Activated gamma-delta T cell (primary cell): Measurements from ENCODE around the gene C19orf25.

ENCODE experiments used
- DNase-seq: peaks from one replicate; lab custom pipeline; 2025; lab: John Stamatoyannopoulos, UW

The C19orf25 gene

DNA sequence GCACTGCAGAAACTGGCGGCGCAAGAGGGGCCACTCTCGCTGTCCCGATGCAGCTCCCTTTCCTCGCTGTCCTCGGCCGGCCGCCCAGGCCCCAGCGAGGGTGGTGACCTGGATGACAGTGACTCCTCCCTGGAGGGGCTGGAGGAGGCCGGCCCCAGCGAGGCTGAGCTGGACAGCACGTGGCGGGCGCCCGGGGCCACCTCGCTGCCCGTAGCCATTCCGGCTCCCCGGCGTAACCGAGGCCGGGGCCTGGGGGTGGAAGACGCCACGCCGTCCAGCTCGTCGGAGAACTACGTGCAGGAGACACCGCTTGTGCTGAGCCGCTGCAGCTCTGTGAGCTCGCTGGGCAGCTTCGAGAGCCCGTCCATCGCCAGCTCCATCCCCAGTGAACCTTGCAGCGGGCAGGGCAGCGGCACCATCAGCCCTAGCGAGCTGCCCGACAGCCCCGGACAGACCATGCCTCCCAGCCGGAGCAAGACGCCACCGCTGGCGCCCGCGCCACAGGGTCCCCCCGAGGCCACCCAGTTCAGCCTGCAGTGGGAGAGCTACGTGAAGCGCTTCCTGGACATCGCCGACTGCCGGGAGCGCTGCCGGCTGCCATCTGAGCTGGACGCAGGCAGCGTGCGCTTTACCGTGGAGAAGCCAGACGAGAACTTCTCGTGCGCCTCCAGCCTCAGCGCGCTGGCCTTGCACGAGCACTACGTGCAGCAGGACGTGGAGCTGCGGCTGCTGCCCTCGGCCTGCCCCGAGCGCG lies 12.4 kb downstream of the C19orf25 start:
- no peak for DNase-seq

DNA sequence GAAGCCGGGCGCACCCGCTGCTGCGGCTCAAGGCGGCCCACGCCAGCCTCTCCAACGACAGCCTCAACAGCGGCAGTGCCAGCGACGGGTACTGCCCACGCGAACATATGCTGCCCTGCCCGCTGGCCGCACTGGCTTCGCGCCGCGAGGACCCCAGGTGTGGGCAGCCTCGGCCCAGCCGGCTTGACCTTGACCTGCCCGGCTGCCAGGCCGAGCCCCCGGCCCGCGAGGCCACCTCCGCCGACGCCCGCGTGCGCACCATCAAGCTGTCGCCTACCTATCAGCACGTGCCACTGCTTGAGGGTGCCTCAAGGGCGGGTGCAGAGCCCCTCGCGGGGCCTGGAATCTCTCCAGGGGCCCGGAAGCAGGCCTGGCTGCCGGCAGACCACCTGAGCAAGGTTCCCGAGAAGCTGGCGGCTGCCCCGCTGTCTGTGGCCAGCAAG lies 13.0 kb downstream of the C19orf25 start:
- DNase-seq, result no peak

DNA sequence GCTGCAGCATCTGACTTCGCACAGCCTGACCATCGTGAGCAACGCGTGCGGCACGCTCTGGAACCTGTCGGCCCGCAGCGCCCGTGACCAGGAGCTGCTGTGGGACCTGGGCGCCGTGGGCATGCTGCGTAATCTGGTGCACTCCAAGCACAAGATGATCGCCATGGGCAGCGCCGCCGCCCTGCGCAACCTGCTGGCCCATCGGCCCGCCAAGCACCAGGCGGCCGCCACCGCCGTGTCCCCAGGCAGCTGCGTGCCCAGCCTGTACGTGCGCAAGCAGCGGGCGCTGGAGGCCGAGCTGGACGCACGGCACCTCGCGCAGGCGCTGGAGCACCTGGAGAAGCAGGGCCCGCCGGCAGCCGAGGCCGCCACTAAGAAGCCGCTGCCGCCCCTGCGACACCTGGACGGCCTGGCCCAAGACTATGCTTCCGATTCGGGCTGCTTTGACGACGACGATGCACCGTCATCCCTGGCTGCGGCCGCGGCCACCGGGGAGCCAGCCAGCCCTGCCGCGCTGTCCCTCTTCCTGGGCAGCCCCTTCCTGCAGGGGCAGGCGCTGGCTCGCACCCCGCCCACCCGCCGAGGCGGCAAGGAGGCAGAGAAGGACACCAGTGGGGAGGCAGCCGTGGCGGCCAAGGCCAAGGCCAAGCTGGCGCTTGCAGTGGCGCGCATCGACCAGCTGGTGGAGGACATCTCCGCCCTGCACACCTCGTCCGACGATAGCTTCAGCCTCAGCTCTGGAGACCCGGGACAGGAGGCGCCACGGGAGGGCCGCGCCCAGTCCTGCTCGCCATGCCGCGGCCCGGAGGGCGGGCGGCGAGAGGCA lies 13.6 kb downstream of the C19orf25 start:
- no peak for DNase-seq

DNA sequence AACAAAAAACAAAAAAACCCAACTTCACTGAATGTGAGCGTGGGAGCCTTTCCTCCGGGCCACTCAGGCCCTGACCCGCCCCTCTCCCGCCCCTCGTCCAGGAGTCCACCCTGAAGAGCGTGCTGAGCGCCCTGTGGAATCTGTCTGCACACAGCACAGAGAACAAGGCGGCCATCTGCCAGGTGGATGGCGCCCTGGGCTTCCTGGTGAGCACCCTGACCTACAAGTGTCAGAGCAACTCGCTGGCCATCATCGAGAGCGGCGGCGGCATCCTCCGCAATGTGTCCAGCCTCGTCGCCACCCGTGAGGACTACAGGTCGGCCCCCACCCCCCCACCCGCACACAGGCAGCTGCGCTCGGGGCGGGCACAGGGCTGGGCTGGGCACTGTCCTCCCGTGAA lies 17.2 kb downstream of the C19orf25 start:
- DNase-seq, result no peak

DNA sequence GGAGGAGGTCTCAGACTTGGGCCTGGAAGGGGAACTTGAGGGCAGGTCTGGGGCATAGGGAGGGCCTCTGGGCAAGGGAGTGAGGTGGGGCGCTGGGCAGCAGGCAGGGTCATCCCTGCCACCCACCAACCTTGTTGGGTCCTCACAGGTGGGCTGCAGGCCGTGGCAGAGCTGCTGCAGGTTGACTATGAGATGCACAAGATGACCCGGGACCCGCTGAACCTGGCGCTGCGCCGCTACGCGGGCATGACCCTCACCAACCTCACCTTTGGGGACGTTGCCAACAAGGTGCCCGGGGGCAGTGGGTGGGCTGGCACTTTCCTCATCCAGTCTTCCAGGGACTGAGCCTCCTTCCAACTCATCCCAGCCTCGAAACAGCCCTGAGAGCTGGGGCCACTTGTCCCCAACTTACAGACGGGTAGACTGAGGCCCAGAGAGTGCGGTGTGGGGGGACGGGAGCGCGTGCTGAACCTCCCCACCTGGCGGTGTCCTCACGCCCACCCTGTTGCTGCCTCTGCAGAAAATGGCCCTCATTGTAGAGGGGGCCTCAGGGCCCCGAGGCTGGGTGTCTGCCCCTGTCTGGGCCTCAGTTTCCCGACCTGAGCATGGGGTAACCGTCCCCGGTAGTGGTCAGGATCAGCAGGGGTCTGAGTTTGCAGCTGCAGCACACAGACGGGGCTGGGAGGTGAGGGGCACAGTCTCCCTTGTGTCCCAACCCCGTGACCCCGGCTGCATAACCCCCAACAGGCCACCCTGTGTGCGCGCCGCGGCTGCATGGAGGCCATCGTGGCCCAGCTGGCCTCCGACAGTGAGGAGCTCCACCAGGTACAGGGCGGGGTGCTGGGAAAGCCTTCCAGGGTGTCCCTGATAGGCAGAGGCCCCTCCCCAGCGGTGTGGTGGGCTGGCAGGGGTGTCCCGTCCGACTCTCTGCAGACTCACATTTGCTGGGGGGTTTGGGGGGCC lies 18.7 kb downstream of the C19orf25 start:
- no peak for DNase-seq

DNA sequence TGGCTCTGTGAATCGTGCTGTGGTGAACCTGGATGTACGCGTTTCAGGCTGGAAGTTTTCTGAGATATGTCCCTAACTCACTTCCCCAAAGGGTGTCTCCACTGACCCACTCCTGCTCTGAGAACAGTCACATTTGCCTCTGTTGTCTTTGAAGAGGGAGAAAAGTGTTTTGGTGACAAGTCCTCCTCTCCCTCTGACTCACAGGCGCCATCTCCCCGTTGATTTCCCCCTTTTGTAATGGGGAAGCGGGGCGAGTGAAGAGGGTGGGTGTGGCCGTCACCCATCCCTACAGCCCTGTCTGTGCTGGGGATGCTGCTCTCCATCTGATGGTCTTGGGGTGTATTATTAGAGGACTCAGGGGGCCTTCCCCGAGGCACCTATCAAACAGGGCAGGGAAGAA lies 19.5 kb downstream of the C19orf25 start:
- DNase-seq, result no peak

DNA sequence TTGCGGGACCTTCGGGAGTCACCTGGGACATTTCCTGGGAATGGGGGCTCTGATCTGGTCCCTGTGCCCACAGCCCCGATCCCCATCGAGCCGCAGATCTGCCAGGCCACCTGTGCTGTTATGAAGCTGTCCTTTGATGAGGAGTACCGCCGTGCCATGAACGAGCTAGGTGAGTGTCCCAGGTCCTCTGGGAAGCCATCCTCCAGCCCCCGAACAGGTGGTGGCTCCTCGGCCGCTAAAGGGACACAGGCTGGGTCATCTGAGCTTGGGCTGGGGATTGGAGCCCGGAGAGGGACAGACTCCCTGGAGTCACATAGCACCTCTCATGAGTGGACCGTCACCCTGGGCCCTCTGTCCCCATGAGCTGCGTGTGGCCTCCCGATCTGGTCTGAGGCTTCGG lies 21.1 kb downstream of the C19orf25 start:
- DNase-seq, result no peak

DNA sequence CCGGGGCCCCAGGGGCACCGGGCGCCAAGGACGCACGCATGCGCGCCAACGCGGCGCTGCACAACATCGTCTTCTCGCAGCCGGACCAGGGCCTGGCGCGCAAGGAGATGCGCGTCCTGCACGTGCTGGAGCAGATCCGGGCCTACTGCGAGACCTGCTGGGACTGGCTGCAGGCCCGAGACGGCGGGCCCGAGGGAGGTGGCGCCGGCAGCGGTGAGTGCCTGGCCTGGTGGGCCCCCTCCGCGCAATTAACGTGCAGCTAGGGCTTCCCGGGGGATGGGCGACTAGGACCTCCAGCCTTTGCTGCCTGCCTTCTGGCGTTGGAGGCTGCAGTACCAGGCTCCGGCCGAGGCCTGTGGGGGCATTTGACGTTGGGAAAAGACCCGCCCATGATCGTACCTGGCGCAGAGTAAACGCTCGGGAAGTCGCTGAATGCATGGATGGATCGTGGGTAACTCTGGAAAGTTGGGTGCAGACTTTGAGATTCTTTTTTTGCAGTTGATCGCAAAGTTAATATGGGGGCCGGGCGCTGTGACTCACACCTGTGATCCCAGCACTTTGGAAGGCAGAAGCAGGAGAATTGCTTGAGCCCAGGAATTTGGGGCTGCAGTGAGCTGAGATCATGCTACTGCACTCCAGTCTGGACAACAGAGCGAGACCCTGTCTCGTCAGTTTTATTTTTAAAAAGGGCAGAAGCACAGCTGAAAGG lies 21.8 kb downstream of the C19orf25 start:
- no peak for DNase-seq

DNA sequence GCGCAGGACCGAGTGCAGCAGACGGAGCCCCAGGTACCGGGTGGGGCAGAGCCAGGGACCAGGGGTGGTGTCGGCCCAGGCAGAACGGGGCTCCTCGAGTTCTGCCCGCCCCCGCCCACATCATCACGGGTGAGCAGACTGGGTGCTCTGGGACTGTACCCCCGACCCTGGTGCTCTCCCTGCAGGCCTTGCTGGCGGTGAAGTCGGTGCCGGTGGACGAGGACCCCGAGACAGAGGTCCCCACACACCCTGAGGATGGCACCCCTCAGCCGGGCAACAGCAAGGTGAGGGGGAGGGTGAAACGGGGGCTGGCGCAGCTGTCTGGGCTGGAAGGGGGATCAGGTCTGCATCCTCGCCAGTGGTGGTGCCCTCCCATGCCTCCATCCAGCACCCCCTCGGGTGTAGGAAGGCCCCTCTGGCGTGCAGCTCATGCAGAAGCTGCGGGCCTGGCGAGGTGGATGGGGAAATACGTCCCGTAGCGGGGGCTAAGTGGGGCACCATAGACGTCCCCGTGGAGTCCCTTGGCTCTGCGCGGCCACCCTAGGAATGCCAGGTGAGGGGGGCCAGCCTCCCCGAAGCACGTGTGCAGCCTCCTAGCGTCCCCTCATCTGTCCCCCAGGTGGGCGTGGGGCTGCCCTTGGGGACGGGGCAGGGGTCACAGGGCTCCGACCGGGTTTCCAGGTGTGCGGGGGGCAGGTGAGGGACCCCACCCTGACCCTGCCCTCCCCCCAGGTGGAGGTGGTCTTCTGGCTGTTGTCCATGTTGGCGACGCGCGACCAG lies 22.7 kb downstream of the C19orf25 start:
- no peak for DNase-seq

DNA sequence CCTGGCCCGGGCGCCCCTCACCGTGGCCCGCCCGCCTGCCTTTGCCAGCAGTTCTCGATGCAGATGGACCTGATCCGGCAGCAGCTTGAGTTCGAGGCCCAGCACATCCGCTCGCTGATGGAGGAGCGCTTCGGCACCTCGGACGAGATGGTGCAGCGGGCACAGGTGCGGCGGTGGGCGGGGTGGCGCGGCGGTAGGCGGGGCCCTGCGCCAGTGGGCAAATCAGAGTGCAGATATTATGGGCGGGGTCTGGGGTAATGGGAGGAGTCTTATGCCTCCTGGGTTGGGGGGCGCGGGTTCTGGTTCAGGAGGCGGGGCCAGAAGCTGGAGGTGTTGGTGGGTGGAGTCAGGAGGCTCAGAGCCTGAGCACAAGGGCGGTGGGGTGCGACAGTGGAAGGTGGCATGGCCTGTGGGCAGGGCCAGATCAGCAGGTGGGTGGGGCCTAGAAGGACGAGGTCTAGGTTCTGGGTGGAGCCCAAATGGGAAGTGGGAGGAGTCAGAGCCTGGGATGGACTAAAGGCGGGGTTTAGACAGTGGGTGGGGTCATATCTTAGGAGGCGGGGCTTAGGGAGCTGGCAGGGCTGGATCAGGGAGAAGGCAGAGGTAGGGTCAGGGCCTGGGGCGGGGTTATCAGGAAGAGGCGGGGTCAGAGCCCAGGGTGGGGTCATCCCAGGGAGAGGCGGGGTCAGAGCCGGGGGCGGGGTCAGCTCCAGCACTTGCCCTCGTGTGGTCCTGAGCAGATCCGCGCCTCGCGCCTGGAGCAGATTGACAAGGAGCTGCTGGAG lies 23.5 kb downstream of the C19orf25 start:
- DNase-seq, result no peak

DNA sequence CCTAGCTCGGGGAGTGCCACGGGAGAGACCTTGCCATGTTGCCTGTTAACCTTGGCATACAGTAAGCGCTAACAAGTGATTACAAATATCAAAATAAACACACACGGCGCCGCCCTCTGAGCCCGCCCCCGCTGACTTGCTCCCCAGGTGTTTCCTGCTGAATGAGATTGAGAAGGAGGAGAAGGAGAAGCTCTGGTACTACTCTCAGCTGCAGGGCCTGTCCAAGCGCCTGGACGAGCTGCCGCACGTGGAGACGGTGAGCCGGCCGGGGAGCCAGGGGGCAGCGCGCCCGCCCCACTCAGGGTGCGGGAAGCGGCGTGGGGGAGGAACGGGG lies 24.0 kb downstream of the C19orf25 start:
- DNase-seq, result no peak

DNA sequence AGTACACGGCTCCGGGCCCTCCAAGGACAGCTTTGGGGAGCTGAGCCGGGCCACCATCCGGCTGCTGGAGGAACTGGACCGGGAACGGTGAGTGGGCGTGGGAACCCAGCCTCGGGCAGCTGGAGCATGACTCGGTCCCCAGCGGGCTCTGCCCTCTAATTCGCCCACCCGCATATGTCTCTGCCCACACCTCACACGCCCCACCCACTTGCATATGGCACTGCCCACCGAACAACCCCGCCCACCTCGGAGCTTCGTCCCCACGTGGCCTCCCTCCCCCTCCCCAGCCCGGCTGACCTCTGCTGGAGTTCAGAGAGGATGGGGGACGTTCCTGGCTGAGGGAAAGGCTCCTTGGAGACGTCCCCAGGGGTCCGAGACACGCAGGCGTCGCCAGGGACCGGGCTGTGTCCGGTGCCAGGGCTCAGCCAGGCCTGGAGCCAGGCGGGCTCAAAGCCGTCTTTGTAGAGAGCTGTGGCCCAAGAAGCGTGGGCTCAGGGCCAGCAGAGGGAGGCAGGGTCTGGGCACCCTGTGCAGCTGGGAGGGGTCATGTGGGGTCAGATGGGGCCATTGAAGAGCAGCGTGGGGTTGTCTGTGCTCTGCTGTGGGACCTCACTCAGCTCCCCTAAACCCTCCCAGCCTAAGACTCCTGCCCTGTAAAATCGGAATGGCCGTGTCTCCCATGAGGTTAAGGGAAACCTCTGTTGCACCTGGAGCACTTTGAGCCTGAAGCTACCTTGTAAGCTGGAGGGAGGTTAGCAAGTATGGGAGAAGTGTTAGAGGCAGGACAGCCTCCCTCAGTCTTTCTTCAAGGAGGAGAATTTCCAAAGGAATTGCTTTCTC lies 25.3 kb downstream of the C19orf25 start:
- DNase-seq, result no peak

DNA sequence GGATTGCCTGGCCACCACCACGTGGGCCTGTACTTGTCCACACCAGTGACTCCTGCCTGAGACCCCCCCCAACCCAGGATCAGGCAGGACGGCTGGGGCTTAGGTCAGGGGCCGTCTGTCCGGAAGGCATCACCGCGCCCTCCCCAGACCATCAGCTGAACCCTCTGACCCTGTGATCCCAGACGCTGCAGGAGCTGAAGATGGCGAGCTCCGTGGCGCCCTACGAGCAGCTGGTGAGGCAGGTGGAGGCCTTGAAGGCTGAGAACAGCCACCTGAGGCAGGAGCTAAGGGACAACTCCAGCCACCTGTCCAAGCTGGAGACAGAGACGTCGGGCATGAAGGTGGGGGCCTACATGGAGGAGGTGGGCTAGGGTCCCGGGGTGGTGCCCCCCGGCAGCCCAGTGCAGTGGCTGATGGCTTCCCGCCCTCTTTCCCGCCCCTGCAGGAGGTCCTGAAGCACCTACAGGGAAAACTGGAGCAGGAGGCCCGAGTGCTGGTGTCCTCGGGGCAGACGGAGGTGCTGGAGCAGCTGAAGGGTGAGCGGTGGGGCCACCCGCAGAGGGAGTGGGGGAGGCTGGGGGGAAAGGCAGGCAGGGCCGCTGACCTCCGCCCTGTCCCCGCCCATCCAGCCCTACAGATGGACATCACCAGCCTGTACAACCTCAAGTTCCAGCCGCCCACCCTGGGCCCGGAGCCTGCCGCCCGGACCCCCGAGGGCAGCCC lies 26.1 kb downstream of the C19orf25 start:
- DNase-seq, result no peak

DNA sequence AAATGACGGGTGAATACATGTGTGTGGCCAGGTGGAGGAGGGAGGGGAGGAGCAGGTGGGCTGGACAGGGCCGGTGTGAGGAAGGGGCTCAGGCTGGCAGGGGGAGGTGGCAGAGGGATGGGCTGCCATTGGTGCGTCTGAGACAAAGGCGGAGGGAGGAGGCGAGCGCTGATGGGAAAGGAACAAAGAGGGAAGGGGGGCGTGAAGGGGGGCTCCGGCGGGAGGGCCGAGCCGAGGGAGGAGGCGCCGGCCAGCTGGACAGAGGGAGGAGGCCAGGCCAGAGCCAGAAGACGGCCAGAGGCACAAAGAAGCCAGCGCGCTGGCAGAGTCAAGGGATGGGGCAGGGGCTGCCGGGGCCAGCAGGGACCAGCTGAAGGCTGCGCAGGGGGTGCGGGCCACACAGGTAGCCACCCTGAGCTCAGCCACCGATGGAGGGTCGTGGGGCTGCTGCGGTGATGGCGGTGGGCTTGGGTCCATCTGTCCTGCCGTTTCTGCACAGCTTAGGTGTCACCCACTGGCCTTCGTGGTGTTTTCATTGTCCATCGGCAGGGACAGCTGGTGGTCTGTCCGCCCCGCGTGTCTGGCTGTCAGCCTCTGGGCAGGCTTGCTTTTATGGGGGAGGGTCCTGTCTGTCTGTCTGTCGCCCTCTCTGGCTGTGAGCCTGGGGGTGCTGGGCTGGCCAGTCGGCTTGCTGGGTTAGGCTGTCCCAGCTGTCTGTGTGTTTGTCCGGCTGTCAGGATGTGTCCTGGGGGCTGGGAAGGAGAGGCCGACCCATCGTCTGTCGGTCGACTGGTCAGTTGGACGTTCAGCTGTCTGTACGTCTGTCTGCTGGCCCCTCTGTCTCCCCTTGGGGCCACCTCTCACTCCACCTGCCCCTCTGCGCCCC lies 26.9 kb downstream of the C19orf25 start:
- no peak for DNase-seq

DNA sequence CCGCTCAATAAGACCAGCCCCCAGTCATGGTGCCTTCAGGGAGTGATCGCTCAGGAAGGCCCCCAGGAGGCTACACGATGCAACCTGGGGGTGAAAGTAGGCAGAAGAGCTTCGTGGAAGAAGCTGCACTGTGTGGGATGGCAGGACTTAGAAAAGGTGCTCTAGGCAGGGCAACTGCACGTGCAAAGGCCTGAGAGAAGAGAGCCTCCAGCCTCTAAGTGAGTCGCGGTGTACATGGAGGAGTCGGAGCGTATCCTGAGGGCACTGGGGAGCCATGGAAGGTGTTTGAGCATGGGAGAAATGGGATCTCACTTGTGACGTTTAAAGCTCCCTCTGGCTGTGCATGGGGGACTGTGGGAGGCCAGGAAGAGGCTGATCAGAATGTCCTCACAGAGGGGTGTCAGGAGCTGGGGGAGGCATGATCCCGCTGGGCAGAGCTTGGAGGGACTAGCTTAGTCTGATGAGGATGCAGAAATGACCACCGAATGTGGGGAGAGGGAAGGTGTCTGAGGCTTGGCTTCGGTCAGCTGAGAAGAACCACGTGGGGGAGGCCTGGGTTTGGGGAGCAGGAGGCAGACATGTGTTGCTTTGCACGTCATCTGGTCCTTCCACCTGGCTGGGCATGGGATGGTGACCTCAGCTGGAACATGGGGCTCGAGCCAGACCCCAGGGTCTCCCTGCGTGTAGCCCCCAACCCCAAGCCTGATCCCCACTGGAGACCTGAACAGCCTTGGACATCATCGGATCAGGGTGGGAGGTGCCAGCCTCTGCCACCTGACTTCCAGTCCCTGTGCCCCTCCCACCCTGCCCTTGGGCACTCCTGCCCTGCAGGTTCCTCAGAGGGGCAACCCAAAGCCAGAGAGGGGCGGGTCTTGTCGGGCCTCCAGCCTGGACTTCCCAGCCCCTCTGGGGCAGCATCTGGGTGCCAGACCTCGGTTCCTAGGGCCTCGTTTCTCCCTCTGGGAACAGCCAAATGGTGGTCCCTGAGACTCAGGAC lies 28.0 kb downstream of the C19orf25 start:
- DNase-seq, result no peak
